NCI-H128 (cell line): Measurements from ENCODE around the gene ITPKB.
"Not testable (repeated sequence)": the region's sequence is repeated elsewhere in the genome, so short reads cannot be mapped to it uniquely, and the experiment has no call there.

Experiments
- DNase-seq: peaks from one replicate; lab custom pipeline; 2025; ENCODE audit not compliant: unreplicated experiment; lab: John Stamatoyannopoulos, UW

The ITPKB gene

GRCh38 chr1:226605318-226605950 is 133.6 kb downstream of the ITPKB start:
- DNase-seq, result no peak

- DNase-seq, result no peak
Observed at GRCh38 chr1:226604560-226605317, 134.3 kb downstream of the ITPKB start.

GRCh38 chr1:226603858-226604559 is 135.1 kb downstream of the ITPKB start:
- DNase-seq, result no peak

GRCh38 chr1:226603022-226603857 is 135.8 kb downstream of the ITPKB start:
- DNase-seq, result no peak

- DNase-seq, result no peak
Observed at GRCh38 chr1:226602186-226603021, 136.7 kb downstream of the ITPKB start.

GRCh38 chr1:226601456-226601855 is 137.6 kb downstream of the ITPKB start:
- no peak for DNase-seq

GRCh38 chr1:226600254-226600653 is 138.8 kb downstream of the ITPKB start:
- DNase-seq, result no peak

GRCh38 chr1:226599636-226600238 is 139.3 kb downstream of the ITPKB start:
- no peak for DNase-seq

- DNase-seq, result not testable (repeated sequence)
Observed at GRCh38 chr1:226598955-226599354, 140.1 kb downstream of the ITPKB start.

- no peak for DNase-seq
Observed at GRCh38 chr1:226598455-226598849, 140.6 kb downstream of the ITPKB start.

GRCh38 chr1:226597616-226598454 is 141.2 kb downstream of the ITPKB start:
- no peak for DNase-seq

GRCh38 chr1:226596531-226597165 is 142.4 kb downstream of the ITPKB start:
- DNase-seq, result no peak

GRCh38 chr1:226593541-226593940 is 145.5 kb downstream of the ITPKB start:
- no peak for DNase-seq

- DNase-seq, result no peak
Observed at GRCh38 chr1:226590614-226591013, 148.5 kb downstream of the ITPKB start.

GRCh38 chr1:226589008-226589733 is 149.9 kb downstream of the ITPKB start:
- no peak for DNase-seq

- DNase-seq, result no peak
Observed at GRCh38 chr1:226588484-226588883, 150.6 kb downstream of the ITPKB start.

GRCh38 chr1:226586650-226587422 is 152.2 kb downstream of the ITPKB start:
- no peak for DNase-seq
